GM21576 (cell line): ENCODE measurements around the gene DRD2.

ENCODE experiments used
- ATAC-seq: cut with Tn5 transposase; IDR thresholded peaks from one replicate; pipeline ENCODE4 v1.9.1; 2021; ENCODE audit warnings: mild to moderate bottlenecking, moderate library complexity; ENCODE audit not compliant: unreplicated experiment

Gene DRD2

DNA sequence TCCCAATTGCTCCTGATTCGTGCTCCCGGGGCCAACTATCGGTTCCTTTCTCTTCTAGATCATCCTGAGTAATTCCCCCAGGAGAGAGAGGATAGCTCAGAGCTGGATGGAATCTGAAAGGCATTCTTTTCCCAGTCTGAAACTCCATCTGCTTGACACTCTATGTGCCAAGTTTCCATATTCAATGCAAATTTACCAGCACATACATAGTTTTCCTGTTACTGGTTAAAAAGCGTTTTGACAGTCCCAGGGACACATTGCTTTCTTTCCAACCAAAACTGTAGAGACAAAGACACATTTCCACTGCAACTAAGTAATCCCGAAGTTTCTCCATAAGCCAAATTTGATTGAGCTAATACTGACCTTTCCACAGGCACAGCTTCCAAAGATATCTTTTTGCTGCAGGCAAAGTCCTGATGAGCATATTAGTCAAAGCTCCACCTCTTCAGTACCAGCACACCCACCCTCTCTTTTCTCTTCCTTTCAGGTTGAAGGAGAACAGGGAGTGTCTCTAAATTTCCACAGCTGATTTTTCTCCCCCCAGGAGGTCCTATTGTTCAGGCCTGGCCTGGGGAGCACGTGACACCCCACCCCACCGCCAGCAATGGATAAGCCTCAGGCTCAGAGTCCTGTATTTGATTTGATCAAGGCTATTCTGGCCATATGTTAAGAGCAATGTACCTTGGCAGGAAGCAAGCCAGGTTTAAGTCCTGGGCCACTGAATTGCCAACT, 97.4 kb downstream of the DRD2 start:
- ATAC-seq = no peak

DNA sequence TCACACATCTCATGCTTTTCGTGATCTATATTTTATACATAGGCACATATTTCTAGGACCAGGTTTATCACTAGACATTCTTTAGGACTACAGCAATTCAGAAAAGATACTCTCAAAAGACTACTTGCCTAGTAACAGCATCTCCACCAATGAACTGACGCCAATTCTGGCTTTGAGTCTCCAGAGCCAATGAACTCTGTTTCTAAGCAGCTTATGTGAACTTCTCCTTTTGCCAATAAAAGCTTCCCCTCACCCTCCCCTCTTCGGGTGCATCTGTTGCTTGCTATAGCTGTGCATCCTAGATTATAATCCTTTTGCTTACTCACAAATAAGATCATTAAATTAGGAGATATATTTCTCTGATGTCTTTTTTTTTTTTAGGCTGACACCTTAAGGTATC, 99.0 kb downstream of the DRD2 start:
- no peak for ATAC-seq

DNA sequence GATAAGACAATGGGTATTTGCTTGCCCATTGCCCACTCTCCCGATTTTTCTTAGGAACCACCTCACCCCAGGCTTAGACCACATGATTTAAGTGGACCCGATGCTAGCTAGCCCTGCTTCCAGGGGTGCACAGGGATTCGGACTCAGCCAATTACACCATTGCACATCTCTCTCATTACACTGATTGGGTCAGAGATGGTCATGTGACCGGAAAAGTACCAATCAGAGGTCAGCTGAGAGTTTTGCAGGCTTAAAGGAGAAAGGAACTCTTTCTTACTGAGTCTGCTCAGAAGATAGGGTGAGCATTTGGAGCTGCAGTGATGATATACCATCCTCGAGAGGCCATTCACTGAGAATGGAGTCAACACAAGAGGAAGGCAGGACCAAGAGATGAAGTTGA, 99.8 kb downstream of the DRD2 start:
- ATAC-seq = no peak

DNA sequence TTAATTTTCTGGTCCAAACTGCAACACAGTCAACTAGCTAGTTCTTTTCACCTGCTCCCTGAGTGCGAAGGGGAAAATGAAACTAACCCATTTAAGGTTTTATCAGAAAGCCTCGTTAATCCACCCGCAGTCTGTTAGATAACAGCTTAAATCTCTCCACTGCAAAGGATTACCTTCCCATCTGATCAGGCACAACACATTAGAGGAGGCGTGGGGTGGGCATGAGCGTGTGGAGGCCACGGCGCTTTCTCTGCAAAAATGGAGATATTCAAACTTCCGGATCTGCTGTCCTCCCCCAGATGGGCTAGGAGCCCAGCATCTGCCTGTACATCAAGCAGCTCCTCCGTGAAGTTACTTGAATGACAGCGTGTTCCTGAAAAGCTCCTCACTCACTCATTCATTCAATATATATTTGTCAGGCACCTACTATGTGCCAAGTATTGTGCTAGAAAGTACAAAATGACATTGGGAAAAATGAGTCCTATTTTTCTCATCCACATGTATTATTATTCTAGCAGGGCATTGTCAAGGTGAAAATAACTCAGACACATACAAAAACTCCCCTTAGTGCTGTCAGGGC, 101.1 kb downstream of the DRD2 start:
- no peak for ATAC-seq

DNA sequence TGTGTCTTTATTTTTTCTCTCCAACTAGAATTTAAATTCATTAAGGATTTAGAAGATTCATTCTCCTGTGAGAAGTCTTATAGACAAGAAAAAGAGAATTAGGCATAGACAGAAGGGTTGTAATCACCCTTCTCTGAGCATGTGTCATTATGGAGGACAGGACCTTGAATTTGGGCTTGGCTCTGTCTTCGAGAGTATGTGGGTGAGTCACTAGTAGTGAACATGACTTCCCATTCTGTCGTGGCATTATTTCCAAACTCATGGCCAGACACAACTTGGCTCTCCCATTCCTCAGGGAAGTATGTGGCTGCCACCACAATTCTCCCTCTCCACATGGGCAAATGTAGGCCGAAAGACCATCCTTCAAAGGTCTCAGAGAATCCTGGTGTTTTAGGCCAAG, 101.9 kb downstream of the DRD2 start:
- no peak for ATAC-seq

DNA sequence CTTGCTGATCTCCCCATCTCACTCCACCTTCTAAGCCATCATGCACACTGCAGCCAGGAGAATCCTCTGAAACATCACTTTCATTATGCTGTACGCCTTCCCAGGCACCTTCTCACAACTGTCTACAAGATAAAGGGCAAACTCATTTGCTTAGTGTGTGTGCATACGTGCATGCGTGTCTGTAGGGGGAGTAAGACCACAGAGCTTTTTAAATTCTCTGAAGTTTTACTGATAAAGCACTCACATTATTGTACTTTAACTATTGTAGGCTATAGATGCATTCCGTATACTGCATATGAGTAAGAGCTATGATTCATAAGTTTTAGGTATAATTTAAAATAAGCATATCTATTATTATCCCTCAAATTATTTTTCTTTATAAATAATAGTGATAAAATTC, 102.9 kb downstream of the DRD2 start:
- ATAC-seq = no peak

DNA sequence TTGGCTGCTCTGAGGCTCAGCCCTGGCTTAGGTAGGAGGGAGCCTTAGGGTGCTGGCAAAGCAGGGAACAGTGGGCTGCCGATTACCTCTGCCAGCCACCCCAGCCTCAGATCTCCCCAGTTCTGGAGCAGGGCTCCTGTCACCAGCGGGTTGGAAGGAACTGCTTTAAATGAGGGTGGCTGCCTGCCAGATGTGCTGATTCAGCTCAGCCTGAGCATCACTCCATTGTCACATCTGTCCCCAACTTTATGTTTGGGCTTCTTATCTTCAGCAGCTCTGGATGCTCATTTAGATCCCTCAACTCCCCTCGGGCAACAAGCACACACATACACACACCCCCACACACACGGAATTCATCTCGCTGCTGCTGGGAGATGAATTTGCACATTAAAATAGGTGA, 104.6 kb downstream of the DRD2 start:
- ATAC-seq = no peak

DNA sequence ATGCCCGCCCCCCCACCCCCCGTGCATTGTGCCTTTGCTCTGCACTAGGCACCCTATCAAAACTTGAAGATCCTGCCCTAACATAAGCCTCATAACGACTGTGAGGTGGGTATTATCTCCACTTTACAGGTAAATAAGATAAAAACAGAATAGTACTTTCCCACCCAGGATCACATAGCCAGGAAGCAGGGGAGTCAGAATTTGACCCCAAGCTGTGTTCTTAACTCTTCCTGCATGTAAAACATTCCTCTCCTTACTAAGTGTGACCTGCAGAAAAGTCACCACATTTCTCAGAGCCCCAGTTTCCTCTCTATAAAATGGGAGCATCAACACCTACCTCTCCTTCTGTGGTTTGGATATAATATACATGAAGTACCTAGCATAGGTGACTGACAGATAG, 105.8 kb downstream of the DRD2 start:
- ATAC-seq = no peak

DNA sequence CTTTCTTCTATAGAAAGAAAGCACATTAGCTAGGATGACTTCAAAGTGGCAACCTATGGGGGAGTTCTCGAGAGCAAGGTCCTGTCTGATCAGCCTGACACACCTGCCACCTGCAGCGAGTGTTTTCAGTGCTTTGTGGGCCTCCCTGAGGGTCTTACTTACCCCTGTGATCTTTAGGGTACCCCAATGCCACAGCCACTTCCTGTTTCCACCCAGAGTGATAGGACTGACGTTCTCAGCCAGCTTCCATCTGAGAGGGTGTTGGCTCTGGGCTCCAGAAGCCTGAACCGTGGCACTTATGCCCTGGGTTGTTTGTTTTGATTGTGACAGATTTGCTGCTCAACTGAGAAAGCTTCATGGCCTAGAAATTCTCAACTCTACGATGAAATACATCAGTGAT, 109.3 kb downstream of the DRD2 start:
- no peak for ATAC-seq

DNA sequence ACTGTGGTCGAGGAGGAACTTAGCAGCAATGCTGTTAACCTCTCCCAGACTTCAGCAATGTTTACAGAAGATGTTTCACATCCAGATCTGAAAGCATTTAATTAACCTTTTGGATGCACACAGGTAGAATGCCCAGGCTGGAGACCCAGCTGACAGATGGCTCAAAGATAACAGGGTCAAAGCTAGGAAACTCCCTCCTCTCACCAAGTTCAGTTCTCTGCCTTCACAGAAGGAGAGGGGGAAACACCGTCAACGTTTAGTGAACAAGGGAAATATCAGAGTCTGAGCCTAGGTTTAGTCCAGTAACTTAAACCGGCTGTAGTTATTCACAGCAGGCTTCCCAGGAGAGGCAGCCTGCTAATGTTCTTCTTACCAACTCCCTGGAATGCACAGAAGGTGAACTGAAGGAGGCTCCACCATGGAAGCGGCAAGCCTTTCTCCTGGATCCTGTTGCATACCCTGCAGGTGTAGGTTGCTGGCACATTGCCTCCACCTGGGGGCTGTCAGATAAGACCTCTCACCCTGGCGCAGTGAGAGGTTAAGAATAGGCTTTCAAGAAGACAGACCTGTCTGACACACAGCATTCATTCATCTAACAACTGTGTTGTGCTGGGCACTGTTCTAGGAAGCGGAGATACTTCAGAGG, 111.1 kb downstream of the DRD2 start:
- ATAC-seq = no peak

DNA sequence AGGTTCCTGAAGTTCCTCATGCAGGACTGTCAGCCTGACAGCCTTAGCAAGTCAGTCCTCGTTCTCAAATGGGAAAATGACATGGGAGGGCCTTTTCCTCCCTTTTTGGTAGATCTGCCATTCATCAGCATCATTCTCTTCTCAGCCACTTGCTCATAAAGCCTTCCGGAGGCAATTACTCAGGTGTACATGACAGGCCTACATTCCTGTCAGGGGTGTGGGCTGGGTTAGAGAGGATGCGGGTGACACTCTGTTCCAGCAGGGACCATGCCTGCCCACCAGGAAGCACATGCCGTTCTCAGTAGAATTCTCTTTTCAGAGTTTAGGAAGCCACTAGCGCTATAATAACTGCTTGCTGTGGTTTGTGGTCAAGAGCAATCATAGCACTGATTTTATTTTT, 111.8 kb downstream of the DRD2 start:
- no peak for ATAC-seq
